HepG2 (cell line): ENCODE data around the gene CIB1.

ENCODE experiments used
- ARHGAP35 ChIP-seq: sonication (generic); formaldehyde crosslinking; IDR thresholded peaks from 2 replicates; pipeline ENCODE4 v1.9.0; 2022; ENCODE audit warnings: mild to moderate bottlenecking, inconsistent platforms, moderate library complexity, missing genetic modification reagents, borderline replicate concordance
- SUZ12 ChIP-seq: fragments of 150-350 bp; IDR thresholded peaks from 2 replicates; pipeline ENCODE4 v1.6.1; 2014; ENCODE audit warnings: low read depth, low read length
- TAF15 ChIP-seq: fragments of 200-400 bp; formaldehyde crosslinking; IDR thresholded peaks from one replicate; pipeline ENCODE4 v1.6.1; 2018; ENCODE audit warnings: mild to moderate bottlenecking, low read depth, low read length; ENCODE audit not compliant: poor library complexity, severe bottlenecking
- ZNF674 ChIP-seq: sonication (generic); formaldehyde crosslinking; IDR thresholded peaks from 2 replicates; pipeline ENCODE4 v1.5.0; 2020; ENCODE audit warnings: low read depth, mild to moderate bottlenecking, missing genetic modification reagents
- ZZZ3 ChIP-seq: sonication (generic); formaldehyde crosslinking; IDR thresholded peaks from 2 replicates; pipeline ENCODE4 v1.4.0; 2020; ENCODE audit warnings: missing genetic modification reagents, mild to moderate bottlenecking, borderline replicate concordance
- TF ChIP-seq, protein P1 (sequence below): sonication (generic); formaldehyde crosslinking; IDR thresholded peaks from 2 replicates; pipeline ENCODE4 v1.5.0; 2020; ENCODE audit warnings: mild to moderate bottlenecking, missing genetic modification reagents, moderate library complexity

DNA sequence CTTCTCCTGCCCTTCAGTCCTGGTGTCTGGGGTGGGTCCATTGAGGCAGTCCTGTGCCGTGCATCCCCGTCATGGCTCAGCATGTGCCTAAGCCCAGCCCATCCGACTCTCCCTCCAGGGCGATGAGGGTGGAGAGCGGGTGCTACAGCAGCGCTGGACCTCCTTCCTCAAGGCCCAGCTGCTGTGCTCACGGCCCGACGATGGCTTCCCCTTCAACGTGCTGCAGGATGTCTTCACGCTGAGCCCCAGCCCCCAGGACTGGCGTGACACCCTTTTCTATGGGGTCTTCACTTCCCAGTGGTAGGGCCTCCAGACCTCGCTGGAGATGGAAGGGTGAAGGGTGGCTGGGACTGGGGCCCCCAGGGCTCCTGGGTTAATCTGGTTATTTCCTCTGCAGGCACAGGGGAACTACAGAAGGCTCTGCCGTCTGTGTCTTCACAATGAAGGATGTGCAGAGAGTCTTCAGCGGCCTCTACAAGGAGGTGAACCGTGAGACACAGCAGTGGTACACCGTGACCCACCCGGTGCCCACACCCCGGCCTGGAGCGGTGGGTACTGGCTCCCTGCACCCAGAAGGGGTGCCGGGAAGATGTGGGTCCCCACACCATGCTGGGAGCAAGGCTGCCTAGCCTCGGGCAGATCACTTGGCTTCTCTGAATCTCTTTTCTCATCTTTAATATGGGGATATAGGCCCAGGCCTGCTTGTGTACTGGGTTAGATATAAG is 10.1 kb downstream of the CIB1 start:
- TF ChIP-seq ZZZ3 (CRISPR knock-in tag): no peak
- no peak for TF ChIP-seq TAF15
- TF ChIP-seq SUZ12: no peak
- no peak for TF ChIP-seq ARHGAP35
- no peak for TF ChIP-seq ZNF674 (CRISPR knock-in tag)
- TF ChIP-seq, protein P1, sequence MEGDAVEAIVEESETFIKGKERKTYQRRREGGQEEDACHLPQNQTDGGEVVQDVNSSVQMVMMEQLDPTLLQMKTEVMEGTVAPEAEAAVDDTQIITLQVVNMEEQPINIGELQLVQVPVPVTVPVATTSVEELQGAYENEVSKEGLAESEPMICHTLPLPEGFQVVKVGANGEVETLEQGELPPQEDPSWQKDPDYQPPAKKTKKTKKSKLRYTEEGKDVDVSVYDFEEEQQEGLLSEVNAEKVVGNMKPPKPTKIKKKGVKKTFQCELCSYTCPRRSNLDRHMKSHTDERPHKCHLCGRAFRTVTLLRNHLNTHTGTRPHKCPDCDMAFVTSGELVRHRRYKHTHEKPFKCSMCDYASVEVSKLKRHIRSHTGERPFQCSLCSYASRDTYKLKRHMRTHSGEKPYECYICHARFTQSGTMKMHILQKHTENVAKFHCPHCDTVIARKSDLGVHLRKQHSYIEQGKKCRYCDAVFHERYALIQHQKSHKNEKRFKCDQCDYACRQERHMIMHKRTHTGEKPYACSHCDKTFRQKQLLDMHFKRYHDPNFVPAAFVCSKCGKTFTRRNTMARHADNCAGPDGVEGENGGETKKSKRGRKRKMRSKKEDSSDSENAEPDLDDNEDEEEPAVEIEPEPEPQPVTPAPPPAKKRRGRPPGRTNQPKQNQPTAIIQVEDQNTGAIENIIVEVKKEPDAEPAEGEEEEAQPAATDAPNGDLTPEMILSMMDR (CRISPR knock-in tag): no peak
